ENCODE data around the gene ANTXR1.
A peak's percentile ranks its signal among the peaks of the same experiment; 100 is the strongest.

The ANTXR1 gene

DNA sequence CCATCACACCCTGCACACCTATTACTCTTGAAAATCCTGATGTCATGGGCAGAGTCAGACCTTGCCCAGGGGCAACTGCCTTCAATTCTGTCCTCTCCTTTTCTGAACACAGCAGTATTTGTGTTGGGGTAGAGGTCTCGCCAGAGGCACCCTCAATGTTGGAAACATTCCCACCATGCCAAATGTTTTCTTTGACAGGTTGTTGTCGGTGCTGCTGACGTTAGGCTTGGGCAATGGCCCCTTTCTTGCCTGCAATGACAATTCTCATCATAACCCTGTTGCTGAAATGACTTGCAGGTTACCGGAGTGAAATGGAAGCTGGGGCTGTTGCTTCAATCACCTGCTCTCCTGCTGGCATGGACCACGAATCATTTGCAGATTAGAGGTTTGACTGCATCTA lies 20.6 kb upstream of the ANTXR1 start:
- Mint-ChIP-seq H3K4me1 (ENCODE audit: low read depth) (no peaks in the 10 kb centered on the region), H3K27me3 (peaks cover 12% of the 10 kb centered on the region), H3K27ac (no peak overlapping the region), H3K4me3 (no peak overlapping the region), H3K9me3 (no peaks in the 10 kb centered on the region), H3K36me3 (ENCODE audit: low read depth) (no peaks in the 10 kb centered on the region)

DNA sequence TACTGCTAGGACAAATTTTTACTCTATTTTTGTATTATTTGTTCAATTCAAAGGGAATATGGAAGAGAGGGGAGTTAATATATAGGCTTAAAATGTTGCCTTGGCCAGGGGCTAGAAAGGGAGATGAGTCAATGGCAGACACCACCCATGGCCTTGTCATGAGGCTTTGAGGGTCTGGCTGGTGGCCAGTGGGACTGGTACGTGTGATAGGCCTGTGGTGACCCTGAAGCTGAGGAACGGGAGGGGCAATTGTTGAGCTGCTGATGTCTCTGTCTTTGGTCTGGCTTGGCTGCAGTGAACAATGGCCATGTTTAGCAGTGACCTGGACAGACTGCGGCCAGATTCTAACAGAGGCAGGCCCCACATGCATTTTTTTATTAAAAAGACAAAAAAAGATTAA lies 20.0 kb upstream of the ANTXR1 start:
- Mint-ChIP-seq H3K27me3 (peaks cover 12% of the 10 kb centered on the region), H3K27ac (no peak overlapping the region), H3K9me3 (no peaks in the 10 kb centered on the region), H3K4me1 (ENCODE audit: low read depth) (no peaks in the 10 kb centered on the region), H3K4me3 (no peak overlapping the region), H3K36me3 (ENCODE audit: low read depth) (no peaks in the 10 kb centered on the region)

DNA sequence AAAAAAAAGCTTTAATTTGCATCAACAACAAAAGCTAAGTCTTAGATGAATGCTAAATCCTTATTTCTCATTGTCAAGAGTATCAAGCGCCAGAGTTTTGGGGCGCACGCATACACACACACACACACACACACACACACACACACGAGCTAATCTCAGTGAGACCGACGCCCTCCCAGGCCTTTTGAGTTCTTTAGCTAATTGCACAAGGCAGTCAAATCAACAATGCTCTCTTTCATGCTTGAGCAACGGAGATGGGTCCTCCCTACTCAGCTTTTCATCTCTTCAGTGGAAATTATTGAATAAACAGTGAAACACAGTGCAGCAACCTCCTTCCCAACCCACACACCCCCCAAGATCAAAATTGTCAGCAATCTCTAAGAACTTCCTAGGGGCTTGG lies 19.3 kb upstream of the ANTXR1 start:
- Mint-ChIP-seq H3K27me3 (peaks cover 18% of the 10 kb centered on the region), H3K27ac (no peak overlapping the region), H3K36me3 (ENCODE audit: low read depth) (no peaks in the 10 kb centered on the region), H3K4me1 (ENCODE audit: low read depth) (no peaks in the 10 kb centered on the region), H3K4me3 (no peak overlapping the region), H3K9me3 (no peaks in the 10 kb centered on the region)

DNA sequence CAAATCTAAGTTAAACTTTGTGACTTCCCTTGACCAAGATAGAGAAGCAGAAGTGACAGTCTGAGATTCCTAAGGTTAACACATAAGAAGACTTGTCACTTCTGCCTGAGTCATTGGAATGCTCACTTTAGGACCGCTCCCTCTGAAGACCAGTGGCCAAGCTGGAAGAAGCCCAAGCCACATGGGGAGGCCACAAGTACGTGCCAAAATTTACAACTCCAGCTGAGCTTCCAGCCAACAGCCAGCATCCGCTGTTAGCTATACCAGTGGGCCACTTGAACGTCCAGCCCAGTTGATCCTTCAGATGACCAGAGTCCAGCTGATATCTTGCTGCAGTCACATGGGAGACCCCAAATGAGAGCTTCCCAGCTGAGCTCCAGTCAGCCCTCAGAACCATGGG lies 18.1 kb upstream of the ANTXR1 start:
- H3K4me1 Mint-ChIP-seq (ENCODE audit: low read depth) = no peaks in the 10 kb centered on the region
- no peaks in the 10 kb centered on the region for H3K9me3 Mint-ChIP-seq
- H3K4me3 Mint-ChIP-seq = no peak overlapping the region
- no peaks in the 10 kb centered on the region for H3K36me3 Mint-ChIP-seq (ENCODE audit: low read depth)
- H3K27ac Mint-ChIP-seq = no peak overlapping the region
- peaks cover 26% of the 10 kb centered on the region for H3K27me3 Mint-ChIP-seq

DNA sequence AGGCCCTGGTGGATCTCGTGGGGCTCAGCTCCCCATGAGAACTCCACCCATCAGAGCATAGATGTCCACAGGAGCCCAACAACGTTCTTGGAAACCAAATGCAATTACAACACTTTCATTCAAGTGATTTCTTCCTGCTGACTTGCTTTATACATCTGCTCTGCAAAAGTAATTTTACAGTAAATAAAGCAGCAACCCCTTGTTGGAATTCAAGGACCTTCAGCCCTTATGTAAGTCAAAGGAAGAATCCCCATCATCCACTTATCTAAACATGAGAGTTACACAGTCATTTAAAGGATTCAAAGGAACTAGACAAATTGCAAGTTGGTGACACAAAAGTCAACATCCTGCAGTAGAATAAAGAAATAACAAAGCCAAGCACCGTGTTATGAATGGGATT lies 17.1 kb upstream of the ANTXR1 start:
- Mint-ChIP-seq H3K9me3 (no peaks in the 10 kb centered on the region), H3K4me1 (ENCODE audit: low read depth) (no peaks in the 10 kb centered on the region), H3K36me3 (ENCODE audit: low read depth) (no peaks in the 10 kb centered on the region), H3K27ac (no peak overlapping the region), H3K4me3 (no peak overlapping the region), H3K27me3 (peaks cover 30% of the 10 kb centered on the region)

DNA sequence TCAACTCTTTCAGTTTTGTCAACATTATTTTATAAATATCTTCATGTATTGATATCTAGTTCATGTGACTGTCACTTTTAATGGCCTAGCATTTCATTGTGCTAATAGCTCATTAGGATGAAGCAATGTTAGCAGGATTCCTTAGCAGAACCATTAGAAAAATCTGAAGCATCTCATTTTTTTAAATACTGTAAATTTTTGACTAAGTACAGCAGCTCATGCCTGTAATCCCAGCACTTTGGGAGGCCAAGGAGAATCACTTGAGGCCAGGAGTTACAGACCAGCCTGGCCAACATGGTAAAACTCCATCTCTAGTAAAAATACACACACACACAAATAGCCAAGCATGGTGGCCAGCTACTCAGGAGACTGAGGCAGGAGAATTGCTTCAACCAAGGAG lies 15.6 kb upstream of the ANTXR1 start:
- Mint-ChIP-seq H3K4me1 (ENCODE audit: low read depth) (no peaks in the 10 kb centered on the region), H3K36me3 (ENCODE audit: low read depth) (no peaks in the 10 kb centered on the region), H3K4me3 (no peak overlapping the region), H3K27me3 (peaks cover 40% of the 10 kb centered on the region), H3K27ac (no peak overlapping the region), H3K9me3 (peaks cover 10% of the 10 kb centered on the region)

DNA sequence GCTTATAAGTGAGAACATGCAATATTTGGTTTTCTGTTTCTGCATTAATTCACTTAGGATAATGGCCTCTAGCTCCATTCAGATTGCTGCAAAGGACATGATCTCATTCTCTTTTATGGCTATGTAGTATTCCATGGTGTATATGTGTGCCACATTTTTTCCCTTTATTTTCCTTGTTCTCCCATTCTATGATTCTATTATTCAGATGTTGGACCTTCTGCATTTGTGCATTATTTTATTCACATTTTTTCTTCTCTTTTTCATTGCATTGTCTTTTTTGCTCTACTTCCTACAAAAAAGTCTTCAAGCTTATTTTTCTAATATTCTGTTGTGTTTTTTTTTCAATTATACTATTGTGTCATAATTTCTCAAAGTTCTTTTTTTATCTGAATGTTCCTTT lies 11.1 kb upstream of the ANTXR1 start:
- Mint-ChIP-seq H3K27me3 (peaks cover 57% of the 10 kb centered on the region), H3K27ac (no peak overlapping the region), H3K36me3 (ENCODE audit: low read depth) (no peaks in the 10 kb centered on the region), H3K4me3 (no peak overlapping the region), H3K4me1 (ENCODE audit: low read depth) (no peaks in the 10 kb centered on the region), H3K9me3 (peaks cover 16% of the 10 kb centered on the region)

DNA sequence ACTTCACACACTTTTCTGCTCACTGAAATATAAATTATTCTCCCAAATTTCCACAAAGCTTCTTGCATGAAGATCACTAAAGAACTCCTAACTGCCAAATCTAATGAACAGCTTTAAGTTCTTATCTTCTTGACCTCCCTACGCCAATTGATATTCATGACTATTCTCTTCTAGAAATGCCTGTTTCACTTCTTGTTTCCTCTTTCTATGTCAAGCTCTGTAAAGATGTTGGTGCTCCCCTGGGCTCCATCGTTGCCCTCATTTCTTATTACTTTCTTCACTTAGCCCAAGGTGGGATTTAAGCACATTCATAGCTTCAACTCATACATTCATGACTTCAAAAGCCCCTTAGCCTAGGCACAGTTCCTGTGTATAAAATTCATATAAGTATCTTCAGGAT lies 9.2 kb upstream of the ANTXR1 start:
- H3K9me3 Mint-ChIP-seq = peaks cover 16% of the 10 kb centered on the region
- peaks cover 50% of the 10 kb centered on the region for H3K27me3 Mint-ChIP-seq
- H3K4me1 Mint-ChIP-seq (ENCODE audit: low read depth) = no peaks in the 10 kb centered on the region
- no peak overlapping the region for H3K4me3 Mint-ChIP-seq
- no peaks in the 10 kb centered on the region for H3K36me3 Mint-ChIP-seq (ENCODE audit: low read depth)
- H3K27ac Mint-ChIP-seq = no peak overlapping the region

DNA sequence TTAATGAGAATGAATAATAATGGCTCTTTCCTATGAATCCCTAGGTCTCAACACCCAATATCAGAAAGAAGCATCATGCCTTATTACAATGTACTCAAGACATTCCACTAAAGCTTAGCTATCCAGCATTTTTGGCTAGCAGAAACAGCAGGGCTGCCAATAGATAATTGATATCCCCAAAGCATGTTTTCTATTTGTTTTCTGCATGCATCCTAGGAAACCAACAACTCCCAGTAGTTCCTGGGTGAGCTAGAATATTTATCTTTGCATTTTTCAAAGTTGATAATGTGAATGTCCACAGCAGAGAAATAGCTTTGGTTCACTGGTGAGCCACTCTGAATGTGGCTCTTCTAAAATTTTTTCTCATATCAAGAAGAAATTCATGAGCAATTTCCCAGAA lies 5.8 kb upstream of the ANTXR1 start:
- Mint-ChIP-seq H3K27ac (no peak overlapping the region), H3K9me3 (peaks cover 8% of the 10 kb centered on the region), H3K4me3 (no peak overlapping the region), H3K27me3 (peaks cover 39% of the 10 kb centered on the region), H3K36me3 (ENCODE audit: low read depth) (no peaks in the 10 kb centered on the region), H3K4me1 (ENCODE audit: low read depth) (peaks cover 5% of the 10 kb centered on the region)

DNA sequence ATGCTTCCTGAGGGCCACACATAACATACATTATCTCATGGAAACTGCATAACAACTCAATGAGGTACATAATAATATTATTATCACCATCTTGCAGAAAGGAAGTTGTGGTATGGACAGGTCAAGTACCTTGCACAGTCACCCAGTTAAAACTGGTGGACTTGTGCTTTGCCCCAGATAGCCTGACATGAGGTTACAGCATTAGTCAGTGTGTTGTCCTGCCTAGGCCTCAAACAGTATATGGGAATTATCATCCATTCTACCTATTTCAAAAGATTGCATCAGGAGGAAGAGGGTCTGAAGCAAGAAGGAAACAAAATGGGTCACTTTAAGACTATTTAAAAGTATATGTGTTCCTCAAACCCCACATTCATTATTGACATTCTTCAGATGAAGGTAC lies 5.4 kb upstream of the ANTXR1 start:
- H3K27ac Mint-ChIP-seq = no peak overlapping the region

DNA sequence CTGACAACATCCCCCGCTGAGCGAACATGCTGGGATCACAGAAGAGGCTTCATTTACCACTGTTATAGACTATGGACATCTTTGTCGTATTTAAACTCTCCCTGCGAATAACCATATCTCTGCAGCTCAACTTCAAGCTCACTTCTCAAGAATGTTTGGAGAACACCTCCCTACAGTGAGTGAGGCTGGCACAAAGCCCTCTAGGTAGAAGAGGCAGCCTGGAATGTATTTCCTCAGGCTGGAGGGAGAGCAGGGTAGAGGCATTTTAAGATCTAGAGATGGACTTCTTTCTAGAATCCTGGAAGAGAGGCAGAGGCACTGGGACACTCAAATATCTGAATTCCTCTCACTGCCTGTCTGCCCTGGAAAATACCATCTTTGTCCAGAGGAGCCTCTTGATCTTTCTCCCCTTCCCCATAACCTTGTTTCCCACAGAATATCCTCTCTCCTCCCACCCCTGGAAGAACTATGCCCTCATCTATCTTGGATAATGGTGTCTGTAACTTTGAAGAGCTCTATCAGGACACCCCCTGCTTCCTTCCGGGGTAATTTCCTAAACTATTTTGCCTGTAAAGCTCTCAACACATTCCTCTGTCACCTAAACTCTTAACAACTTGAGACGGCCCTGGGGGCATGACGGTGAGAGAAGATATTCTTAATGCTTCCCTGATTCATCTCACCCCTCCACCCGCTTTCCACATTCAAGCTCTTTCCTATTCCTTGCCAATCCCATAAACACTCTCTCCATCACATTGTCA lies 2.4 kb upstream of the ANTXR1 start:
- Mint-ChIP-seq H3K36me3 (ENCODE audit: low read depth) (no peaks in the 10 kb centered on the region), H3K4me1 (ENCODE audit: low read depth) (peaks cover 20% of the 10 kb centered on the region), H3K27me3 (peaks cover 52% of the 10 kb centered on the region), H3K4me3 (no peak overlapping the region), H3K9me3 (no peaks in the 10 kb centered on the region), H3K27ac (no peak overlapping the region)

More for the DNA sequence above, 5.4 kb upstream of the ANTXR1 start:
- Mint-ChIP-seq H3K4me3 (no peak overlapping the region), H3K9me3 (peaks cover 5% of the 10 kb centered on the region), H3K27me3 (peaks cover 39% of the 10 kb centered on the region), H3K36me3 (ENCODE audit: low read depth) (no peaks in the 10 kb centered on the region), H3K4me1 (ENCODE audit: low read depth) (peaks cover 8% of the 10 kb centered on the region)

DNA sequence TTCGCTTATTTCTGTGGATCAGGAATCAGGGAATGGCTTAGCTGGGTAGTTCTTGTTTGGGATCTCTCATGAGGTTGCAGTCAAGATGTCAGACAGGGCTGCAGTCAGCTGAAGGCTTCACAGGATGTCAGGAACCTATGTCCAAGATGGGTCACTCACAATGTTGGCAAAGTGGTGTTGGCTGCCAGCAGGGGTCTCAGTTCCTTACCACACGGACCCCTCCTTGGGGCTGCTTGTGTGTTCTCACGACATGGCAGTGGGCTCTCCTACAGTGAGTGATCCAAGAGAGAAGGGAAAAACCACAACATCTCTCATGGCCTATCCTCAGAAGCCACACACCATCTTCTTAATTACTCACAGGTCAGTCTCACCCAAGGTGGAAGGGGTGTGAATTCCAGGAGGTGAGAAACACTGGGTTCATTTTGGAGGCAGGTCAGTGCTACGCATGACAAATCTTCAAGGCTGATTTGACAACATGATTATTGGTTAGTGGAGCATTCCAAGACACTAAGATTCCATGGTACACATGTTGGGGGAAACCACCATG lies 1.3 kb upstream of the ANTXR1 start:
- peaks cover 20% of the 10 kb centered on the region for H3K4me1 Mint-ChIP-seq (ENCODE audit: low read depth)
- no peaks in the 10 kb centered on the region for H3K36me3 Mint-ChIP-seq (ENCODE audit: low read depth)
- peaks cover 54% of the 10 kb centered on the region for H3K27me3 Mint-ChIP-seq
- H3K4me3 Mint-ChIP-seq = no peak overlapping the region
- no peak overlapping the region for H3K27ac Mint-ChIP-seq
- H3K9me3 Mint-ChIP-seq = no peaks in the 10 kb centered on the region

DNA sequence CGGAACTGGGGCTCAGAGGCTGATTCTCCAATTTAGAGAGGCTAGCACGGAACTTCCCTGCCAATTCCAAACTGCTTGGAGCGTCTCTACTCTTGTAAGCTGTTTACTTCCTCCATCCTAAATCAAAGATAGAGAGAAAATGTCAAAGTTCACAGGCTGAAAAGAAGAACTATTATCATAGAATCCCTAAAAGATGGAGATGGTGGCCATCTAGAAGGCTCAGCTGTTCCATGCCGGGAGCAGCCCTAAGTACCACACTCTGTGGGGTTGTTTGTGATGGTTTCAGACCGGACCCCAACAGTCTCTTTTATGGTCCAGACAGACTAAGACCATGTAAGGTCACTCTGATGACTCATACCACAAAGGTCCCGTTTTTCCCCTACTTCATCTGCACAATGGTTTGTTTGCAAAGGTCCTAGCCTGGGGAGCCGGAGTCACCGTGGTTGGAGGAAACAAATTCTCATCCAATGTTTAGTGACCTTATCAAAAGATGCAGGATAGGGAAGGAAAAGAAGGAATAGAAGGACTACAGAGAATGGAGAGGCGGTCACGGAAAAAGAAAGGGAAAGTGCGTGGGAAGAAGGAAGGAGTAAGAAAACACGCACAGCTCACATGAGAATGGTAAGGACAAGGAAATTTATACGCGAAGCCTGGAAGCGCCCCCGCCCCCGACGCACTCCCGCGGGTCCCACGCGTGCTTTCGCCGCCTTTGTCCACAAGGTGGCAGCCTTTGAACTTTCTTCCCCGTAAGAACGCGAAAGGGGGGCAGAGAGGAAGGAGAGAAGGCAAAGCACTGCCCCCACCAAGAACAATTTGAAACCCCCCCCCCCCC lies 453 bp upstream of the ANTXR1 start:
- Mint-ChIP-seq H3K36me3 (ENCODE audit: low read depth) (no peaks in the 10 kb centered on the region), H3K27ac (peak overlapping the region; percentile 70), H3K4me1 (ENCODE audit: low read depth) (peaks cover 20% of the 10 kb centered on the region), H3K9me3 (no peaks in the 10 kb centered on the region), H3K4me3 (peak overlapping the region; percentile 82), H3K27me3 (peaks cover 63% of the 10 kb centered on the region)

DNA sequence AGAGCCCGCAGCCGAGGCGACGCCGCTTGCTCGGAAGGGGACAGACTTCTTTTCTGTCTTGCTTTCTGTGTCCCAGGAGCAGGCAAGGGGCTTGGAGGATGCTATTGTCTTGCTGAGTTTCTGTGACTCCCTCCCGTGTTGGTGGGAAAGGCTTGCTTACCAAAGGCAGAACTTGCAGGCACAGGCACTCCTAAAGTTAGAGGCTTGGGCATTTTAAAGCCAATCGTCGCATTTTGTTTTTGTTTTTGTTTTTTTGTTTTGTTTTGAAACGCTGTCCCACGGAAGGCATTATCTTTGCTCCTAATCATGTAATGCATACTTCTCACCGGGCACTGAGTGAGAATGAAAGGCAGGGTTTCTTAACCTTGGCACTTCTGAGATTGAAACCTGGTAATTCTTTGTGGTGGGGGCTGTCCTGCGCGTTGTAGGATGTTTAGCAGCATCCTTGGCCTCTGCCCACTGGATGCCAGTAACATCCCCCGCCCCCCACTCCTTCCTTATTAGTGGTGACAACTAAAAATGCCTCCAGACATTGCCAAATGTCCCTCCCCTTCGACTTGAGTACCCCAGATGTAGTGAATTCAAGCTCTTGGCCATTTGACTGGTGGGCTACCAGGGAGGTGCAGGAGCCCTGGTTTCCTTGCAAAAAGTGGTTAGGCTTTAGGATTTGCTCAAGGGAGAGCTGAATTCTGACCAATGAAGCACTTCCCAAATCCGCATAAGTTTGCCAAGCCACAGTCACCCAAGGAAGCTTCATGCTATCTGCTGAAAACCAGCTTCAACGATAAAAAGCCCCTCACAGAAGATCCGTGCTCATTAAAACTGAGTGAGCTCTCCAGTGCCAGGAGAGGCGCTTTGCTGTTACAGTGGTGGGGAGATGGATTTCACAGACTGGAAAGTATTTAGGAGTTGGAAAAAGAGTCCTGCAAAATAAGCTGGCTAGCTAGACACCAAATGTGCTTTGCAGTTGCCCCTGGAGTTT lies 1.2 kb downstream of the ANTXR1 start:
- peak overlapping the region; percentile 82 for H3K4me3 Mint-ChIP-seq
- H3K9me3 Mint-ChIP-seq = no peaks in the 10 kb centered on the region
- no peaks in the 10 kb centered on the region for H3K36me3 Mint-ChIP-seq (ENCODE audit: low read depth)
- H3K27ac Mint-ChIP-seq = no peak overlapping the region
- H3K4me1 Mint-ChIP-seq (ENCODE audit: low read depth) = peaks cover 20% of the 10 kb centered on the region
- H3K27me3 Mint-ChIP-seq = peaks cover 78% of the 10 kb centered on the region
